HepG2 (cell line): Measurements from ENCODE around the gene VSIG10L. TPM values are rescaled to one million over a fixed set of nuclear protein-coding genes. Genes with fewer than 3 reads are reported as not detected.

Experiments used
- ARNT2 ChIP-seq: sonication (generic); formaldehyde crosslinking; IDR thresholded peaks from 2 replicates; pipeline ENCODE4 v1.8.0; 2022; ENCODE audit warnings: mild to moderate bottlenecking, low read depth, missing genetic modification reagents, moderate library complexity
- ATF2 ChIP-seq: sonication (generic); formaldehyde crosslinking; IDR thresholded peaks from 2 replicates; pipeline ENCODE4 v1.4.0; 2020; ENCODE audit warnings: missing genetic modification reagents
- BCL6 ChIP-seq: IDR thresholded peaks from 2 replicates; pipeline ENCODE4 v1.6.1; 2016; ENCODE audit warnings: missing genetic modification reagents, missing compliant biosample characterization
- EEA1 ChIP-seq: sonication (generic); formaldehyde crosslinking; IDR thresholded peaks from 2 replicates; pipeline ENCODE4 v1.5.1; 2020; ENCODE audit warnings: mild to moderate bottlenecking, missing genetic modification reagents, borderline replicate concordance
- HDAC6 ChIP-seq: fragments of 200-600 bp; sonication (generic); IDR thresholded peaks from 2 replicates; pipeline ENCODE4 v1.7.0; 2017; ENCODE audit warnings: mild to moderate bottlenecking, antibody characterized with exemption, low read length, low read depth
- HNRNPL ChIP-seq: fragments of 200-400 bp; formaldehyde crosslinking; IDR thresholded peaks from 2 replicates; pipeline ENCODE4 v1.6.1; 2017; ENCODE audit warnings: mild to moderate bottlenecking, low read depth, low read length
- HOXD1 ChIP-seq: sonication (generic); formaldehyde crosslinking; IDR thresholded peaks from 2 replicates; pipeline ENCODE4 v1.5.0; 2020; ENCODE audit warnings: missing genetic modification reagents
- JDP2 ChIP-seq: sonication (generic); formaldehyde crosslinking; IDR thresholded peaks from 2 replicates; pipeline ENCODE4 v1.8.1; 2022; ENCODE audit warnings: missing genetic modification reagents, borderline replicate concordance
- KDM5A ChIP-seq: fragments of 200-600 bp; sonication (generic); IDR thresholded peaks from 2 replicates; pipeline ENCODE4 v1.7.0; 2018; ENCODE audit warnings: antibody characterized with exemption, mild to moderate bottlenecking, low read length, borderline replicate concordance
- MAZ ChIP-seq, 2 experiments: sonication (generic) in 1 of 2; formaldehyde crosslinking in 1 of 2; IDR thresholded peaks; 2 replicates each; pipeline versions ENCODE4 v1.5.0 to v1.6.1; 2012 to 2020; ENCODE audit warnings: low read depth in 2 of 2, mild to moderate bottlenecking in 2 of 2, borderline replicate concordance in 1 of 2, improper control_type of control experiment in 1 of 2, low read length in 1 of 2, missing genetic modification reagents in 1 of 2, moderate library complexity in 1 of 2
- NR2F6 ChIP-seq, 2 experiments: IDR thresholded peaks; 2 replicates each; pipeline ENCODE4 v1.6.1; 2016; ENCODE audit warnings: antibody characterized with exemption in 1 of 2, mild to moderate bottlenecking in 1 of 2
- PRMT3 ChIP-seq: sonication (generic); formaldehyde crosslinking; IDR thresholded peaks from 2 replicates; pipeline ENCODE4 v1.8.1; 2022; ENCODE audit warnings: low read depth, mild to moderate bottlenecking, moderate library complexity, missing genetic modification reagents, borderline replicate concordance
- REST ChIP-seq, 2 experiments: IDR thresholded peaks; 2 replicates each; pipeline ENCODE4 v1.6.1; 2011 to 2012; ENCODE audit warnings: low read length in 2 of 2, borderline replicate concordance in 1 of 2, low read depth in 1 of 2, mild to moderate bottlenecking in 1 of 2, moderate library complexity in 1 of 2
- TARDBP ChIP-seq: sonication (generic); formaldehyde crosslinking; IDR thresholded peaks from 2 replicates; pipeline ENCODE4 v1.8.0; 2022; ENCODE audit warnings: mild to moderate bottlenecking, missing genetic modification reagents
- TCF7 ChIP-seq: sonication (generic); IDR thresholded peaks from 2 replicates; pipeline ENCODE4 v1.6.1; 2016; ENCODE audit warnings: antibody characterized with exemption, low read depth
- TEAD3 ChIP-seq: optimal IDR thresholded peaks from 2 replicates; pipeline ENCODE3; 2016; ENCODE audit warnings: borderline replicate concordance
- ZKSCAN8 ChIP-seq: IDR thresholded peaks from 2 replicates; pipeline ENCODE4 v1.6.1; 2016; ENCODE audit warnings: borderline replicate concordance, missing genetic modification reagents, missing compliant biosample characterization
- ZNF776 ChIP-seq: sonication (generic); formaldehyde crosslinking; IDR thresholded peaks from 2 replicates; pipeline ENCODE4 v1.4.0; 2020; ENCODE audit warnings: mild to moderate bottlenecking, missing genetic modification reagents
- ZSCAN31 ChIP-seq: sonication (generic); formaldehyde crosslinking; IDR thresholded peaks from 2 replicates; pipeline ENCODE4 v1.5.0; 2020; ENCODE audit warnings: low read depth, mild to moderate bottlenecking, missing genetic modification reagents
- ZSCAN9 ChIP-seq: IDR thresholded peaks from 2 replicates; pipeline ENCODE4 v1.6.1; 2016; ENCODE audit warnings: borderline replicate concordance
- polyA plus RNA-seq, 8 experiments: library from polyadenylated mRNA; depleted of rRNA in 3 of 8; stranded (reverse) in 7 of 8; unstranded in 1 of 8; fragments of >200 nt; fragmentation: Illumina TruSeq in 4 of 8; extraction: Trizol in 4 of 8; gene quantifications; 2 replicates each; pipeline versions ENCODE4 v1.2.1 to v1.2.3, GENCODE V29; 2011 to 2016; ENCODE audit warnings: low read depth in 4 of 8, missing spikeins in 1 of 8, mixed read lengths in 1 of 8; ENCODE audit not compliant: insufficient read depth in 1 of 8
- total RNA-seq, 5 experiments: library from RNA; depleted of rRNA; stranded (reverse); fragments of >200 nt; fragmentation: Illumina TruSeq; extraction: Trizol; gene quantifications; 2 replicates each; pipeline ENCODE4 v1.2.3, GENCODE V29; 2016; ENCODE audit warnings: low read depth in 1 of 5

The VSIG10L gene
- total and polyA plus RNA-seq, 2 of the 13 experiments (the other 11 are each of a cell fraction or from before 2014, with no cell fraction given), result 2.7 to 8.5 TPM

DNA sequence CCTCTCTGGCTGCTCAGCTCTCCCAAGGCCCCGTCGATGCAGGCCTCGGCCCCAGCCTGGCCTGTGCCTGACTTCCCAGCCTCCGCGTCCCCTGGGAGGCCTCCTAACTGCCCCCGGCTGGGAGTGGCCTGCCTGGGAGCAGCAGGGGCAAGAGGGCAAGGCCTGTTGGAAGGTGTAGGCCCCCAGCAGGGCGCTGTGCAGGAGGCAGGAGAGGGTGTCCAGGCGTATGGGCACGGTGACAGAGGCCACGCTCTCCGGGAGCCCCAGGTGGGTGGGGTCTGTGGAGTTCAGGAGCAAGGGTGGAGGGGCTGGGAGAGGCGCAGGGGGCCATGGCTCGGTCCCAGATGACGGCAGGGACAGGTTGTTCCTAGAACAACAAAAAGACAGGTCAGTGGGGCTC is 47.2 kb upstream of the VSIG10L start (continued):
- TF ChIP-seq ATF2 (CRISPR knock-in tag) (0 out of 2 replicates have a peak, but pooled peaks have one; percentile 21), MAZ (IDR thresholded peaks at IDR 0.05; ENCODE audit: borderline replicate concordance, low read depth, low read length) (peak; percentile 52; the same call in 1 of the 2 replicates), MAZ (CRISPR knock-in tag; IDR thresholded peaks at IDR 0.05; ENCODE audit: low read depth) (peak; percentile 39; the same call in 1 of the 2 replicates), BCL6 (CRISPR knock-in tag) (peak; percentile 48), HNRNPL (peak; percentile 90), ZKSCAN8 (no peak), ZSCAN31 (no peak; the same call in 1 of the 2 replicates), KDM5A (no peak), JDP2 (no peak), ZSCAN9 (CRISPR knock-in tag) (peak; percentile 36; the same call in 1 of the 2 replicates), PRMT3 (CRISPR knock-in tag) (no peak), REST (IDR thresholded peaks at IDR 0.05; ENCODE audit: borderline replicate concordance in 1 of 2, low read depth in 1 of 2, low read length in 2 of 2) (no peak), TCF7 (no peak), EEA1 (no peak), HOXD1 (no peak), NR2F6 (IDR thresholded peaks at IDR 0.05) (peak; percentile 40; the same call in 1 of the 2 replicates), NR2F6 (CRISPR knock-in tag; IDR thresholded peaks at IDR 0.05) (peak; percentile 76; the same call in 1 of the 2 replicates), ARNT2 (CRISPR knock-in tag) (peak; percentile 57; the same call in 1 of the 2 replicates), TEAD3 (CRISPR knock-in tag) (no peak), HDAC6 (no peak), ZNF776 (no peak), TARDBP (CRISPR knock-in tag) (no peak)
